HUDEP-2 (cell line): ENCODE measurements around the gene ENO1.
A peak's percentile ranks its signal among the peaks of the same experiment; 100 is the strongest.

Source experiments
- DNase-seq, 76 experiments: peaks; one replicate each; lab custom pipeline; 2025; ENCODE audit not compliant: unreplicated experiment in 76 of 76; lab: John Stamatoyannopoulos, UW

The ENO1 gene

GRCh38 chr1:8871965-8872399, 6.5 kb downstream of the ENO1 start:
- no peak for DNase-seq

- DNase-seq, result no peak
These were observed 6.9 kb downstream of the ENO1 start for GRCh38 chr1:8871539-8871935.

DNA sequence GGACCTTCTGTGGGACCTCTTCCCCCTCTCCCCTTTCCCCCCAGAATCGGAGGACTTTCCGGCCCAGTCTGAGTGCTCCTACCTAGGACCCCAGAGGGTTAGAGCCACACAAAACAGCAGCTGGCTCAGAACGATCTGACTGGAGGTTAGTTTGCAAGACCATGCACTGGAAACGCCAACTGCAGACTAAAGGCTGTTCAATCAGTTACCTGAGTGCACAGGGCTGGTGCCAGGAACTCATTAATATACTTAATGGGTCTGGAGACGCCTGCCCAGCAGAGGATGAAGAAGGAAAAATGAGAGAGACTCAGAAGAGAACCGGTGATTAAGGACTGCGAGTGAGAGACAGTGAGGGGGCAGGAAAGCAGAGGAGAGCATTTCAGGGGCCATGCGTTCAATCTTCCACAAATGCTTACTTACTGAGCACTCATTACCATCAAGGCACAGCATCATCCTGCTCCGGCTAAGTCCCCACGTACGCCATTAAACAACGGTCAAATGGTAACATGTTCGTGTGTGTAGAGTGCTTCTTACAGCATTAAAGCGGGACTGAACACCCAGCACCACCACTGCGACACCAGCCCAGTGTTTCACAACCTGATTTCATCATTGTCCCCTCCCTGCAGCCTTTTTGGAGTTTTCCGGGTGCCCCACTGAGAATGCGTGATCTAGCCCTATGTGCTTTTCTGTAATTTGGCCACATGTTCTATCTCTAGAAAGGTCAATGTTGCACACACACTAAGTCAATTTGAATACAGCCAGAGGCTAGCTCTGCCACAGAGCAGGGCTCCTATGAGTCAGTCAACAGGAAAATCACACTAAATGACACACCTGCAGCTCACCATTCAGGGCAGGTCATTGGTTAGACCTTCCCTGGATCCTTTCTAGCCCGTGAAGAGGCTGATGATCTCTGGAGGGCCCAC, 7.6 kb downstream of the ENO1 start:
- no peak for DNase-seq

DNA sequence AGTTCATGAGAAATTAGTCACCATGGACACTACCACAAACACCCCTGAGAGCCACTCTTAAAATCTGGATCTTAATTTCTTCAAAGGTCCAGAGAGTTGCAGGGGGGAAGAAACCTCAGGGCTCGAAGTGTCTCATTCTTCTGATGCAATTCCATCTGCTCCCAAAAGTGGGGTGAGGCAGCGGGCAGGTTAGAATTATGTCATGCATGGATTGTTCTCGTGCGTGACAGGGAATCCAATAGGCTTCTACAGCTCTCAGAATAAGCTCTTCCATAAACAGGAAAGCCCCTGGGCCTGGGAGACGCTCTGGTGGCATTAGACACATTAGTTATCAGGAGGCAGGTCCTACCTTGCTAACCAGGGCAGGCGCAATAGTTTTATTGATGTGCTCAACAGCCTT, 8.4 kb downstream of the ENO1 start:
- no peak for DNase-seq

DNA sequence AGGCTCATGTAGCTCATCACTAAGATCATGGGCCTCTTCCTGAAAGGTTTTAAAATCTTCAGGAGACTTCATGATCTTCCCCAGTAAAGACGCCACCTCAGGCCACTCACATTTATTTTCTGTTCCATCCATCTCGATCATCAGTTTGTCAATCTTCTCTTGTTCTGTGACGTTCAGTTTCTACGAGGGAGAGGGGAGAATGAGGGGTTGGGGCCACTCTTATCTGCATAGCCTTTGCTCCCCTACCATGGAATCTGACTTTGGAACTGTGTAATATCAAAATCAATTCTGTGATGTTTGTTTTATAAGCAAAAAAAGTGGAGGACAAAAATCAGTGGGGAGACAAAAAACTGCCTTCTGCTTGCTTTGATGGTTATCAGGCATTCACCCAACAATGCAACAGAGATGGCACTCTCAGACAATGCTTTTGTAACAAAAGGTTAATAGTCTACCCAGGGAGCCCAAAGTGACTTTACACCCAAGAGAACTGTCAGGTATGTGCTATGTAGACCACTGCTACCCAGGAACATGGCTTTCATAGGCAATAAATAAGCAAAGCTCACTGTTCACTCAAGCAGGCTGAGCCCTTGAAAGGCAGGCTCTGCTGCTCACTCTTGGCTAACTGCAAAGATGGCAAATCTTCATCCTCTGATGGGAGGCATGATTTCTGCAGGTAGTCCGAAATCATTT, 10.5 kb downstream of the ENO1 start:
- DNase-seq, result no peak

DNA sequence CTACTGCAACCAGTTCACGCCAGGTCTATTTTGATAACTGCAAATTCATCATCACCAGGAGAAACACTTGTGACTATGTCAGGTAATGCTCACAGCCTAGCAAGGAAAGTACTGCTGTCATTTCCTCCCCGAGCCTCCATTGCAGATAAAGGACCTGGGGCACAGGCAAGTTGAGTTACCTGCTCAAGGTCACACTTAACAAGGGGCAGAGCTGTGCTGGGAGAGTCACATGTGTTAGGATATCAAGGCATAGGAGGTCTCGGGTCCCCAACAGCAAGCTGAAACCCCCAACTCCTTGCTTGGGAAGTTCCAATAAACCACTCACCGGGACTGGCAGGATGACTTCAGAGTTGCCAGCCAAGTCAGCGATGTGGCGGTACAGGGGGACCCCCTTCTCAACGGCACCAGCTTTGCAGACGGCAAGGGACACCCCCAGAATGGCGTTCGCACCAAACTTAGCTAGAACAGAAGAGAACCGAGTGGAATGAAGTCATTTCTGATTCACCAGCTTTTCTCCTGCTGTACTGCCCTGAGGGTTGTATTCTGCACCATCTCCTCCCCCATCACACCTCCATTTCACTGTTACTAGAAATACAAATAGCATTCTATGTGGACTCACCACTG, 11.6 kb downstream of the ENO1 start:
- no peak for DNase-seq

GRCh38 chr1:8866173-8866791, 12.2 kb downstream of the ENO1 start:
- DNase-seq, result no peak

GRCh38 chr1:8864713-8865344, 13.7 kb downstream of the ENO1 start:
- DNase-seq, result no peak

- DNase-seq, result no peak
These were observed 14.7 kb downstream of the ENO1 start for GRCh38 chr1:8863794-8864233.

GRCh38 chr1:8863138-8863537, 15.3 kb downstream of the ENO1 start:
- DNase-seq, result no peak

DNA sequence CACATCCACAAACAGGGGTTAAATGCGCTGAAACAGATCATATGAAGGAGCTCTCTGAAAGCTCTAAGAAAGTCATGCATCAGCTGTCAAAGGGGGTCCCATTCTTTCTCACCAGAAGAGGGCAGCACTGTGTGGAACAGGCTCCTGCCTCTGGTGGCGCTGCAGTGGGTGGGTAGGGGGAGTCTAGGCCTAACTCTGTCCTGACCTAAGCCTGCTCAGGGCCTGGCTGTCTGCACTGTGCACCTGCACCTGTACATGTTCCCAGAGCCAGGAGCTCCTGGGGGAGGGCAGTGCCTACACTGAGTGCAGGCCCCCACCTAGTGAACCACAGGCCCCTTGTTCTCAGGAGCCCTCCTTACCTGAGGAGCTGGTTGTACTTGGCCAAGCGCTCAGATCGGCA, 16.0 kb downstream of the ENO1 start:
- peak in 16 of 76 experiments; percentile 4 to 35 (median 13) for DNase-seq

DNA sequence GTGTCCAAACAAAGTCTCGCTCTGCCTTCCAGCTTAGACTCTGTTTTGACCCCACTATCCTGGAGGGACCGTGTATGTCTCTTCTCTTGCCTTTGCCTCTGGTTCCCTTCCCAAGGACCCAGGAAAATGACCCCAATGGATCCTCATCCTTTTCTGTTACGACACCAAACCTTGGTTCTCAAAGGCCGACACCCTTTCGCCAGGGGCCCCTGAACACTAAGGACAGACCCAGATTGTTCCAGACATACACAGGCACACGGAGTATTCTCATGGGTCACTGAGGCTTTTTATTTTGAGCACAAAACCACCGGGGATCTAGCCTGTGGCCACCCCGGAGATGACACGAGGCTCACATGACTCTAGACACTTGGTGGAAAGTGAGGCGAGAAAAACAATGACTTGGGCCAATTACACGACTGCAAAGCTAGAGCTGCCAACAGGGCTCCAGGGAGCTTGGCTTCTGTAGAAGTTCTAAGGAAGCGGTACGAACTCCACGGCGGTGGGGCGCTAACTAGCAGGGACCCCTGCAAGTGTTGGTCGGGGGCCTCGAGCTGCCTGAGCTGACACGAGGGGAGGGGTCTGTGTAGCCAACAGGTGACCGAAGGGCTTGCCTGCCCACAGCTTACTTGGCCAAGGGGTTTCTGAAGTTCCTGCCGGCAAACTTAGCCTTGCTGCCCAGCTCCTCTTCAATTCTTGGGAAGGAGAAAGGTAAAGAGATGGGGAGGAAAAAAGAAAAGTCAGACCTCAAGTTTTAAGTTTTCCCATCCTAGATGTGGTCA, 17.6 kb downstream of the ENO1 start:
- DNase-seq, result no peak

- DNase-seq, result peak in 40 of 76 experiments; percentile 3 to 59 (median 20)
These were observed 19.4 kb downstream of the ENO1 start for GRCh38 chr1:8858888-8859706.

GRCh38 chr1:8858112-8858668, 20.3 kb downstream of the ENO1 start:
- peak in 6 of 76 experiments; percentile 3 to 26 (median 15) for DNase-seq

- DNase-seq, result no peak
These were observed 21.6 kb downstream of the ENO1 start for GRCh38 chr1:8856689-8857412.

DNA sequence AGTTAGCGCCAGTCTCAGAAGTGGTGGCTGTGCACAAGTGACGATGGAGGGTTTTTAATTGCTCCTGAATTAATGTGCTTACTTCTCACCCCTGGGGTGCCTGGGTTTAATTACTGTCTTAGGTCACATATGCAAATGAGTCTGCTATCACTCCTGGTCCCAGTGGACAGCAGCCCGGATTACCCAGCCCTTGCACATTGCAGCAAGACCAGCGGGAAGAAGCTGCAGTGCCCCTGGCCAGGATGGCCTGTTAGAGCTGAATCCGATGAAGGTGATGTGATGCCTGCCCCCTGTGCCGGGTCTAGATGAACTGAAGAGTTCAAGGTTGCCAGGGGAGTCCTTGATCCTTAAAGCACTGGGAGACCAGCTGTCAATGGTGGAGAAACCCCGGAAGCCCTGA, 24.2 kb downstream of the ENO1 start:
- no peak for DNase-seq

GRCh38 chr1:8851060-8851459, 27.4 kb downstream of the ENO1 start:
- no peak for DNase-seq
